ENCODE measurements around the gene UBALD1.
"Not testable (repeated sequence)": the region's sequence is repeated elsewhere in the genome, so short reads cannot be mapped to it uniquely, and the experiment has no call there.

Gene UBALD1

GRCh38 chr16:4651827-4652226, 37.1 kb upstream of the UBALD1 start:
- Histone ChIP-seq H3K9me2 (replicated peaks; ENCODE audit: insufficient read depth, low read length) (no peaks in the 10 kb centered on the region), H3K4me2 (ENCODE audit: low read depth, low read length, poor library complexity, severe bottlenecking) (no peak overlapping the region), H3K9me3 (ENCODE audit: insufficient read depth, low read length) (no peaks in the 10 kb centered on the region), H3K4me3 (ENCODE audit: insufficient read depth, low read length, poor library complexity, severe bottlenecking) (no peak overlapping the region), H4K20me1 (ENCODE audit: low read depth, low read length) (no peaks in the 10 kb centered on the region), H3K27me3 (ENCODE audit: low read length) (no peaks in the 10 kb centered on the region), H3K9ac (ENCODE audit: low read length) (no peak overlapping the region), H3F3A (ENCODE audit: insufficient read depth) (no peaks in the 10 kb centered on the region), H3K27ac (ENCODE audit: low read depth, low read length) (no peak overlapping the region), H3K36me3 (ENCODE audit: low read length) (no peaks in the 10 kb centered on the region), H2AFZ (ENCODE audit: low read depth, low read length, severe bottlenecking) (no peak overlapping the region), H3K79me2 (ENCODE audit: insufficient read depth, low read length) (peaks cover 4% of the 10 kb centered on the region; the same call in 1 of the 2 replicates)
- TF ChIP-seq, protein P1, sequence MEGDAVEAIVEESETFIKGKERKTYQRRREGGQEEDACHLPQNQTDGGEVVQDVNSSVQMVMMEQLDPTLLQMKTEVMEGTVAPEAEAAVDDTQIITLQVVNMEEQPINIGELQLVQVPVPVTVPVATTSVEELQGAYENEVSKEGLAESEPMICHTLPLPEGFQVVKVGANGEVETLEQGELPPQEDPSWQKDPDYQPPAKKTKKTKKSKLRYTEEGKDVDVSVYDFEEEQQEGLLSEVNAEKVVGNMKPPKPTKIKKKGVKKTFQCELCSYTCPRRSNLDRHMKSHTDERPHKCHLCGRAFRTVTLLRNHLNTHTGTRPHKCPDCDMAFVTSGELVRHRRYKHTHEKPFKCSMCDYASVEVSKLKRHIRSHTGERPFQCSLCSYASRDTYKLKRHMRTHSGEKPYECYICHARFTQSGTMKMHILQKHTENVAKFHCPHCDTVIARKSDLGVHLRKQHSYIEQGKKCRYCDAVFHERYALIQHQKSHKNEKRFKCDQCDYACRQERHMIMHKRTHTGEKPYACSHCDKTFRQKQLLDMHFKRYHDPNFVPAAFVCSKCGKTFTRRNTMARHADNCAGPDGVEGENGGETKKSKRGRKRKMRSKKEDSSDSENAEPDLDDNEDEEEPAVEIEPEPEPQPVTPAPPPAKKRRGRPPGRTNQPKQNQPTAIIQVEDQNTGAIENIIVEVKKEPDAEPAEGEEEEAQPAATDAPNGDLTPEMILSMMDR (IDR thresholded peaks at IDR 0.05; ENCODE audit: insufficient read depth, low read length, poor library complexity, severe bottlenecking) = no peak
- no peak for TF ChIP-seq EZH2phosphoT487 (conservative IDR thresholded peaks at IDR 0.05; ENCODE audit: low read length)

- not testable (repeated sequence) for H3K9ac ChIP-seq (ENCODE audit: low read length); H3K79me2 ChIP-seq (ENCODE audit: insufficient read depth, low read length); H3K36me3 ChIP-seq (ENCODE audit: low read length); H3K9me3 ChIP-seq (ENCODE audit: insufficient read depth, low read length); H3K4me3 ChIP-seq (ENCODE audit: insufficient read depth, low read length, poor library complexity, severe bottlenecking); H3K27ac ChIP-seq (ENCODE audit: low read depth, low read length); H2AFZ ChIP-seq (ENCODE audit: low read depth, low read length, severe bottlenecking); H3K4me2 ChIP-seq (ENCODE audit: low read depth, low read length, poor library complexity, severe bottlenecking); H3K9me2 ChIP-seq (replicated peaks; ENCODE audit: insufficient read depth, low read length); H4K20me1 ChIP-seq (ENCODE audit: low read depth, low read length); H3K27me3 ChIP-seq (ENCODE audit: low read length); H3F3A ChIP-seq (ENCODE audit: insufficient read depth)
- TF ChIP-seq, protein P1 (IDR thresholded peaks at IDR 0.05; ENCODE audit: insufficient read depth, low read length, poor library complexity, severe bottlenecking) = peak; percentile 80
These were observed 35.9 kb upstream of the UBALD1 start for GRCh38 chr16:4650443-4651074.

GRCh38 chr16:4649744-4650442, 35.2 kb upstream of the UBALD1 start:
- Histone ChIP-seq H2AFZ (ENCODE audit: low read depth, low read length, severe bottlenecking) (no peak overlapping the region), H3K79me2 (ENCODE audit: insufficient read depth, low read length) (peaks cover 4% of the 10 kb centered on the region; the same call in 1 of the 2 replicates), H3K36me3 (ENCODE audit: low read length) (no peaks in the 10 kb centered on the region), H3K9ac (ENCODE audit: low read length) (no peak overlapping the region), H3K4me2 (ENCODE audit: low read depth, low read length, poor library complexity, severe bottlenecking) (no peak overlapping the region), H3K9me3 (ENCODE audit: insufficient read depth, low read length) (no peaks in the 10 kb centered on the region), H4K20me1 (ENCODE audit: low read depth, low read length) (no peaks in the 10 kb centered on the region), H3K4me3 (ENCODE audit: insufficient read depth, low read length, poor library complexity, severe bottlenecking) (no peak overlapping the region), H3K27ac (ENCODE audit: low read depth, low read length) (no peak overlapping the region), H3K27me3 (ENCODE audit: low read length) (no peaks in the 10 kb centered on the region), H3K9me2 (replicated peaks; ENCODE audit: insufficient read depth, low read length) (no peaks in the 10 kb centered on the region), H3F3A (ENCODE audit: insufficient read depth) (no peaks in the 10 kb centered on the region)
- TF ChIP-seq, protein P1 (IDR thresholded peaks at IDR 0.05; ENCODE audit: insufficient read depth, low read length, poor library complexity, severe bottlenecking) = no peak
- no peak for TF ChIP-seq EZH2phosphoT487 (conservative IDR thresholded peaks at IDR 0.05; ENCODE audit: low read length)

Data from SU-DHL-6 (cell line).